Smooth muscle cell (in vitro differentiated cells): ENCODE measurements around the gene NACC1. TPM values are rescaled to one million over a fixed set of nuclear protein-coding genes. Genes with fewer than 3 reads are reported as not detected.

ENCODE experiments used
- DNase-seq: peaks from one replicate; lab custom pipeline; 2025; ENCODE audit not compliant: unreplicated experiment; lab: John Stamatoyannopoulos, UW
- H2AFZ ChIP-seq: fragments of 200-600 bp; sonication (generic); 2 replicates; pipeline ENCODE4 v1.6.0; 2016; ENCODE audit warnings: antibody characterized with exemption, low read depth, mild to moderate bottlenecking
- H3F3A ChIP-seq: fragments of 200-600 bp; sonication (generic); 2 replicates; pipeline ENCODE4 v1.6.0; 2017; ENCODE audit warnings: antibody characterized with exemption, low read depth
- H3K27ac ChIP-seq: fragments of 200-600 bp; sonication (generic); 2 replicates; pipeline ENCODE4 v1.5.1; 2016; ENCODE audit warnings: low read depth, mild to moderate bottlenecking
- H3K27me3 ChIP-seq: fragments of 200-600 bp; sonication (generic); 2 replicates; pipeline ENCODE4 v1.6.1; 2016; ENCODE audit warnings: low read depth, mild to moderate bottlenecking
- H3K36me3 ChIP-seq: fragments of 200-600 bp; sonication (generic); 2 replicates; pipeline ENCODE4 v1.5.1; 2016; ENCODE audit warnings: low read depth
- H3K4me1 ChIP-seq: fragments of 200-600 bp; sonication (generic); 2 replicates; pipeline ENCODE4 v1.5.1; 2016; ENCODE audit warnings: low read depth
- H3K4me2 ChIP-seq: fragments of 200-600 bp; sonication (generic); 2 replicates; pipeline ENCODE4 v1.6.0; 2016; ENCODE audit warnings: mild to moderate bottlenecking
- H3K4me3 ChIP-seq: fragments of 200-600 bp; sonication (generic); 2 replicates; pipeline ENCODE4 v1.5.1; 2016; ENCODE audit warnings: mild to moderate bottlenecking
- H3K79me2 ChIP-seq: fragments of 200-600 bp; sonication (generic); 2 replicates; pipeline ENCODE4 v1.6.0; 2016; ENCODE audit warnings: low read depth, mild to moderate bottlenecking
- H3K9ac ChIP-seq: fragments of 200-600 bp; sonication (generic); 2 replicates; pipeline ENCODE4 v1.6.0; 2016; ENCODE audit warnings: low read depth
- H3K9me3 ChIP-seq: fragments of 200-600 bp; sonication (generic); replicated peaks from 2 replicates; pipeline ENCODE4 v1.5.1; 2016; ENCODE audit warnings: low read depth
- H4K20me1 ChIP-seq: fragments of 200-600 bp; sonication (generic); 2 replicates; pipeline ENCODE4 v1.6.0; 2016; ENCODE audit warnings: low read depth
- WGBS: methylation state at CpG from one replicate; pipeline ENCODE4 v1.1.7; 2016; ENCODE audit warnings: low lambda C conversion rate; 5-methylcytosine and 5-hydroxymethylcytosine counted together
- polyA plus RNA-seq: library from polyadenylated mRNA; unstranded; fragments of >200 nt; fragmentation: Nextera tagmentation; extraction: Ambion mirVana; gene quantifications from 2 replicates; pipeline ENCODE4 v1.2.1, GENCODE V29; 2016
- total RNA-seq: library from RNA; depleted of rRNA; stranded (reverse); fragments of >200 nt; gene quantifications from 2 replicates; pipeline ENCODE4 v1.2.3, GENCODE V29; 2014
- TF ChIP-seq, protein P1 (sequence below): fragments of 200-600 bp; sonication (generic); IDR thresholded peaks from 2 replicates; pipeline ENCODE4 v1.5.1; 2017; ENCODE audit warnings: borderline replicate concordance, mild to moderate bottlenecking, antibody characterized with exemption; ENCODE audit not compliant: insufficient read depth, poor library complexity, severe bottlenecking

NACC1 gene
- total and polyA plus RNA-seq, 2 experiments from 2014 or later: 9.9 to 44.6 TPM

DNA sequence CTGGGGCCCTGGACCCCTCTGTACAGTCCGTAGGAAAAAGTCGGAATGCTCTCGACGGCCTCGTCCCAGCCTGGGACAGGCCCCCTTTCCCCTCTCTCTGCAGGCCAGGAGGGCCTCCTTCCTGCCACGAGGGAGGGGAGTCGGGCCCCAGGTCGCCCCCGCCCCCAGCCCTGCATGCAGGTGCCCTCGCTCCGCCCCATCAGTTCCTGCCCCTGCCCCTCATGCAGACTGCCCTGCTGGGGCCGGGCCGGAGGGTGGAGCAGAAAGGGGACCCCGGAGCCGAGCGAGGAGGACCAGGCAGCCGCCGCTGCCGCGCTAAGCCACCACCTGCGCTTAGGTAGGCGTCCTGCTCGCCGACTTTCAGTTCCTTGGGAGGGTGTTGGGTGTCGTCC lies 22.7 kb upstream of the NACC1 start:
- peaks cover 35% of the 10 kb centered on the region for H3K4me1 ChIP-seq
- H3F3A ChIP-seq: peaks cover 13% of the 10 kb centered on the region
- no peak overlapping the region for H3K4me3 ChIP-seq
- no peak for DNase-seq
- no peaks in the 10 kb centered on the region for H3K36me3 ChIP-seq
- no peaks in the 10 kb centered on the region for H3K9me3 ChIP-seq
- TF ChIP-seq, protein P1, sequence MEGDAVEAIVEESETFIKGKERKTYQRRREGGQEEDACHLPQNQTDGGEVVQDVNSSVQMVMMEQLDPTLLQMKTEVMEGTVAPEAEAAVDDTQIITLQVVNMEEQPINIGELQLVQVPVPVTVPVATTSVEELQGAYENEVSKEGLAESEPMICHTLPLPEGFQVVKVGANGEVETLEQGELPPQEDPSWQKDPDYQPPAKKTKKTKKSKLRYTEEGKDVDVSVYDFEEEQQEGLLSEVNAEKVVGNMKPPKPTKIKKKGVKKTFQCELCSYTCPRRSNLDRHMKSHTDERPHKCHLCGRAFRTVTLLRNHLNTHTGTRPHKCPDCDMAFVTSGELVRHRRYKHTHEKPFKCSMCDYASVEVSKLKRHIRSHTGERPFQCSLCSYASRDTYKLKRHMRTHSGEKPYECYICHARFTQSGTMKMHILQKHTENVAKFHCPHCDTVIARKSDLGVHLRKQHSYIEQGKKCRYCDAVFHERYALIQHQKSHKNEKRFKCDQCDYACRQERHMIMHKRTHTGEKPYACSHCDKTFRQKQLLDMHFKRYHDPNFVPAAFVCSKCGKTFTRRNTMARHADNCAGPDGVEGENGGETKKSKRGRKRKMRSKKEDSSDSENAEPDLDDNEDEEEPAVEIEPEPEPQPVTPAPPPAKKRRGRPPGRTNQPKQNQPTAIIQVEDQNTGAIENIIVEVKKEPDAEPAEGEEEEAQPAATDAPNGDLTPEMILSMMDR: no peak
- no peak overlapping the region for H3K9ac ChIP-seq
- H3K4me2 ChIP-seq: peak overlapping the region; percentile 65
- H3K27me3 ChIP-seq: peaks cover 48% of the 10 kb centered on the region
- WGBS: 4% methylated on average over 17 of the region's 25 CpGs
- H3K27ac ChIP-seq: no peak overlapping the region
- no peaks in the 10 kb centered on the region for H3K79me2 ChIP-seq
- H4K20me1 ChIP-seq: peaks cover 11% of the 10 kb centered on the region
- no peak overlapping the region for H2AFZ ChIP-seq

DNA sequence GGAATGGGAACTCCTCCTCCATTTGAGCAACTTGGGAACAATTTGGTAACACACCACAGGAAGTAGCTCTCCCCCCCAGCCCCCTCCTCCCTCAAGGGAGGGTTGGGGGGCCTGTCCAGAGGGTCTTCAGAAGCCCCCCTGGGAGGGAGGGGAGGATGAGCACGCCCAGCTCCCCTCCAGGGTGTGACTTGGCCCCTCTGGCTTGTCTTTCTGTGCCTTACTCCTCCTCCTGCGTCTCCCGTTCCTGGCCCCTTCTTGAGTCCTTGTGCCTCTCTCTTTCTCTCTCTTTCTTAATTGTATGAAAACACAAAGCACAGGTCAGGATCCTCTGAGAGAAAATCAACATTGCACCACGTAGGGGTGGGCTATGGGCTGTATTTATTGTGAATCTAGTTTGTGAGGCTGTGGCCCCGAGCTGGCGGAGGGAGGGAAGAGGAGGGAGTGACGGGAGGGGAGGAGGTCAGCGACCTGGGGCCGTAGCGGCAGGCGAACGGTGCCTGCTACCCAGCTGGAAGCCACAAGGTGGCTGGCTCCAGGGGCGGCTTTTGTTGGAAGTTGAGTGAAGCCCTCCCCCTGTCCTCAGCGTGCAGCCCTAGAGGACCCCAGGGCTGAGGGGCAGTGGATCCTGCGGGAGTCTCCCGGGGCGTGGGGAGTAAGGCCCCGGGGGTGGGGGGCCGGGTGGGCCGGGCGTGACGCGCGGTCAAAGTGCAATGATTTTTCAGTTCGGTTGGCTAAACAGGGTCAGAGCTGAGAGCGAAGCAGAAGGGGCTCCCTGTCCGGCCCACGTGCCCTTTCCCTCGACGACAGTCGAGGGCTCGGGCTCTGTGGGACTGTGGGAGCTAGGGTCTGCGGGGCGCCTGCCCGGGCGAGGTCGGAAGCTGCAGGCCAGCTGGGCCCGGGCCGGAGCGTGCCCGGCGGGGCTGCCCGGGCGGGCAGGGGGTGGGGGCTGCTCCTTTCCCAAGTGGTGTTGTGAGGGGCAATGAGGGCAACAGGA lies 21.8 kb upstream of the NACC1 start:
- no peaks in the 10 kb centered on the region for H3K36me3 ChIP-seq
- H3K4me3 ChIP-seq: no peak overlapping the region
- H3K27me3 ChIP-seq: peaks cover 48% of the 10 kb centered on the region
- peaks cover 14% of the 10 kb centered on the region for H3F3A ChIP-seq
- peak overlapping the region; percentile 65 for H3K4me2 ChIP-seq
- peaks cover 11% of the 10 kb centered on the region for H4K20me1 ChIP-seq
- peaks cover 31% of the 10 kb centered on the region for H3K4me1 ChIP-seq
- DNase-seq: no peak
- TF ChIP-seq, protein P1: peak; percentile 26
- 7% methylated on average over 30 of the region's 44 CpGs for WGBS
- no peaks in the 10 kb centered on the region for H3K9me3 ChIP-seq
- no peaks in the 10 kb centered on the region for H3K79me2 ChIP-seq
- no peak overlapping the region for H3K9ac ChIP-seq
- no peak overlapping the region for H2AFZ ChIP-seq
- H3K27ac ChIP-seq: no peak overlapping the region

- H3K27ac ChIP-seq: no peak overlapping the region
- TF ChIP-seq, protein P1: no peak
- no peaks in the 10 kb centered on the region for H3K36me3 ChIP-seq
- no peak overlapping the region for H3K4me3 ChIP-seq
- WGBS: 8% methylated on average over 20 of the region's 20 CpGs
- no peaks in the 10 kb centered on the region for H3K79me2 ChIP-seq
- peaks cover 11% of the 10 kb centered on the region for H4K20me1 ChIP-seq
- DNase-seq: no peak
- peaks cover 14% of the 10 kb centered on the region for H3F3A ChIP-seq
- H3K4me1 ChIP-seq: peaks cover 23% of the 10 kb centered on the region
- no peak overlapping the region for H3K9ac ChIP-seq
- peaks cover 48% of the 10 kb centered on the region for H3K27me3 ChIP-seq
- H3K9me3 ChIP-seq: no peaks in the 10 kb centered on the region
- peak overlapping the region; percentile 65 for H3K4me2 ChIP-seq
- H2AFZ ChIP-seq: no peak overlapping the region
Observed at GRCh38 chr19:13097033-13097462, 21.0 kb upstream of the NACC1 start.
